HepG2 (cell line): Measurements from ENCODE around the gene ADIPOR2. TPM values are rescaled to one million over a fixed set of nuclear protein-coding genes. Genes with fewer than 3 reads are reported as not detected.

Experiments
- ATAC-seq: fragments of 200-7000 bp; cut with Tn5 transposase; 3 replicates; pipeline ENCODE4 v1.9.1; 2020; ENCODE audit warnings: mild to moderate bottlenecking, moderate library complexity
- BruUV-seq: library from RNA; stranded (reverse); fragments of 400-500 nt; replicated peaks from 2 replicates; lab custom pipeline; 2021; lab: Mats Ljungman, UMichigan
- CTCF ChIA-PET: fragments of 300-600 bp; formaldehyde crosslinking; extraction: SDS; loops from one replicate; lab custom pipeline; 2021; ENCODE audit warnings: low total read pairs, inconsistent platforms, low intra/inter-chr PET ratio; lab: Yijun Ruan, JAX
- POLR2A ChIA-PET: fragments of 350-600 bp; sonication (Branson Sonifier 250); formaldehyde crosslinking; loops from one replicate; lab custom pipeline; 2020; ENCODE audit warnings: antibody characterized with exemption, inconsistent platforms; lab: Yijun Ruan, JAX
- DNase-seq: peaks from one replicate; pipeline ENCODE4 v3.0.0-alpha.2; 2015; ENCODE audit warnings: low spot score
- FAIRE-seq: peaks from 3 replicates; lab custom pipeline; 2011; peaks lifted over from hg19 to GRCh38; lab: Jason Lieb, UNC
- H2AFZ ChIP-seq: one replicate; pipeline ENCODE4 v1.6.1; 2011; ENCODE audit warnings: low read length, inconsistent platforms
- H3K27ac ChIP-seq: fragments of 300-600 bp; 3 replicates; pipeline ENCODE4 v1.8.0; 2011; ENCODE audit warnings: mixed run types, mild to moderate bottlenecking, mixed read lengths, low read length, inconsistent platforms; ENCODE audit not compliant: insufficient read depth; ENCODE audit errors: extremely low read length
- H3K27me3 ChIP-seq, 2 experiments: fragments of 200-600 bp in 1 of 2; 2 replicates in 1 of 2; 3 replicates in 1 of 2; pipeline versions ENCODE4 v1.6.0 to v1.8.0; 2011; ENCODE audit warnings: low read length in 2 of 2, mild to moderate bottlenecking in 2 of 2, moderate library complexity in 2 of 2, inconsistent platforms in 1 of 2; ENCODE audit not compliant: insufficient read depth in 2 of 2, control insufficient read depth in 1 of 2
- H3K36me3 ChIP-seq, 2 experiments: fragments of 200-600 bp in 1 of 2; replicated peaks in 1 of 2; 2 replicates in 1 of 2; 3 replicates in 1 of 2; pipeline versions ENCODE4 v1.5.1 to v1.8.0; 2011; ENCODE audit warnings: low read length in 2 of 2, inconsistent platforms in 1 of 2; ENCODE audit not compliant: insufficient read depth in 2 of 2, control insufficient read depth in 1 of 2
- H3K4me1 ChIP-seq: 2 replicates; pipeline ENCODE4 v1.5.1; 2012; ENCODE audit warnings: low read length, inconsistent platforms; ENCODE audit not compliant: insufficient read depth
- H3K4me2 ChIP-seq: 2 replicates; pipeline ENCODE4 v1.6.0; 2011; ENCODE audit warnings: low read depth, low read length, inconsistent platforms
- H3K4me3 ChIP-seq, 3 experiments: fragments of 200-600 bp in 1 of 3; sonication (generic), shearing (Covaris generic) in 1 of 3; replicated peaks in 1 of 3; 2 replicates each; pipeline ENCODE4 v1.5.1; 2011 to 2016; ENCODE audit warnings: low read length in 3 of 3, inconsistent platforms in 2 of 3, low read depth in 2 of 3, mild to moderate bottlenecking in 2 of 3, control low read depth in 1 of 3, mixed read lengths in 1 of 3; ENCODE audit not compliant: insufficient read depth in 1 of 3
- H3K79me2 ChIP-seq: one replicate; pipeline ENCODE4 v1.6.1; 2011; ENCODE audit warnings: low read length, inconsistent platforms; ENCODE audit not compliant: insufficient read depth
- H3K9ac ChIP-seq: 2 replicates; pipeline ENCODE4 v1.6.0; 2011; ENCODE audit warnings: mild to moderate bottlenecking, low read depth, low read length, inconsistent platforms; ENCODE audit not compliant: insufficient read depth
- H3K9me3 ChIP-seq: 2 replicates; pipeline ENCODE4 v1.5.1; 2012; ENCODE audit warnings: mild to moderate bottlenecking, low read length
- H4K20me1 ChIP-seq: 2 replicates; pipeline ENCODE4 v1.6.0; 2011; ENCODE audit warnings: inconsistent platforms, mild to moderate bottlenecking, low read length, moderate library complexity; ENCODE audit not compliant: insufficient read depth
- ASH2L ChIP-seq: fragments of 300-600, 200-600 bp; sonication (generic); IDR thresholded peaks from 2 replicates; pipeline ENCODE4 v1.7.0; 2017; ENCODE audit warnings: low read depth, mild to moderate bottlenecking, moderate library complexity, mixed read lengths, low read length; ENCODE audit not compliant: insufficient read length
- DZIP1 ChIP-seq: sonication (generic); formaldehyde crosslinking; IDR thresholded peaks from 2 replicates; pipeline ENCODE4 v1.5.0; 2020; ENCODE audit warnings: mild to moderate bottlenecking, missing genetic modification reagents
- E2F2 ChIP-seq: sonication (generic); formaldehyde crosslinking; IDR thresholded peaks from 2 replicates; pipeline ENCODE4 v1.4.0; 2020; ENCODE audit warnings: missing genetic modification reagents, borderline replicate concordance
- MBD4 ChIP-seq: IDR thresholded peaks from 2 replicates; pipeline ENCODE4 v1.6.1; 2012; ENCODE audit warnings: low read length, inconsistent platforms, borderline replicate concordance
- SMYD3 ChIP-seq: sonication (generic); formaldehyde crosslinking; IDR thresholded peaks from 2 replicates; pipeline ENCODE4 v1.8.1; 2023; ENCODE audit warnings: mild to moderate bottlenecking, missing genetic modification reagents
- SRSF1 ChIP-seq: fragments of 200-400 bp; formaldehyde crosslinking; optimal IDR thresholded peaks from 2 replicates; pipeline ENCODE3; 2017; ENCODE audit warnings: mild to moderate bottlenecking, low read depth, low read length, moderate library complexity
- THRA ChIP-seq: sonication (generic); formaldehyde crosslinking; IDR thresholded peaks from 2 replicates; pipeline ENCODE4 v1.4.0; 2020; ENCODE audit warnings: missing genetic modification reagents, borderline replicate concordance
- ZKSCAN1 ChIP-seq: fragments of 150-350 bp; IDR thresholded peaks from 2 replicates; pipeline ENCODE4 v1.6.1; 2014; ENCODE audit warnings: low read length
- ZNF20 ChIP-seq: sonication (generic); formaldehyde crosslinking; IDR thresholded peaks from 2 replicates; pipeline ENCODE4 v1.4.0; 2020; ENCODE audit warnings: mild to moderate bottlenecking, moderate library complexity, missing genetic modification reagents
- ZNF605 ChIP-seq: sonication (generic); formaldehyde crosslinking; IDR thresholded peaks from 2 replicates; pipeline ENCODE4 v1.8.0; 2022; ENCODE audit warnings: mild to moderate bottlenecking, missing genetic modification reagents
- ZNF720 ChIP-seq: sonication (generic); formaldehyde crosslinking; IDR thresholded peaks from 2 replicates; pipeline ENCODE4 v1.4.0; 2020; ENCODE audit warnings: missing genetic modification reagents
- ZSCAN5A ChIP-seq: sonication (generic); formaldehyde crosslinking; IDR thresholded peaks from 2 replicates; pipeline ENCODE4 v1.8.0; 2022; ENCODE audit warnings: mild to moderate bottlenecking, missing genetic modification reagents, borderline replicate concordance
- WGBS: methylation state at CpG from one replicate; pipeline ENCODE4 v1.1.6; 2017; ENCODE audit warnings: low lambda C conversion rate; 5-methylcytosine and 5-hydroxymethylcytosine counted together
- in situ Hi-C: cut with HindIII; loops from 2 replicates; pipeline ENCODE4 v1.10.0; 2017; ENCODE audit warnings: low pct_unique_long_range_greater_than_20kb; ENCODE audit not compliant: extremely low pct_ligation_motif_present
- intact Hi-C: fragments of 100-400 bp; cut with micrococcal nuclease; formaldehyde crosslinking; loops from one replicate; pipeline ENCODE4 v1.10.0; 2022; ENCODE audit not compliant: unreplicated experiment
- polyA plus RNA-seq, 8 experiments: library from polyadenylated mRNA; depleted of rRNA in 3 of 8; stranded (reverse) in 7 of 8; unstranded in 1 of 8; fragments of >200 nt; fragmentation: Illumina TruSeq in 4 of 8; extraction: Trizol in 4 of 8; gene quantifications; 2 replicates each; pipeline versions ENCODE4 v1.2.1 to v1.2.3, GENCODE V29; 2011 to 2016; ENCODE audit warnings: low read depth in 4 of 8, missing spikeins in 1 of 8, mixed read lengths in 1 of 8; ENCODE audit not compliant: insufficient read depth in 1 of 8
- total RNA-seq, 5 experiments: library from RNA; depleted of rRNA; stranded (reverse); fragments of >200 nt; fragmentation: Illumina TruSeq; extraction: Trizol; gene quantifications; 2 replicates each; pipeline ENCODE4 v1.2.3, GENCODE V29; 2016; ENCODE audit warnings: low read depth in 1 of 5

Gene ADIPOR2
- total and polyA plus RNA-seq, 2 of the 13 experiments (the other 11 are each of a cell fraction or from before 2014, with no cell fraction given): 35.2 to 52.2 TPM

- ChIA-PET CTCF (no interaction called here), POLR2A (no interaction called here)
Observed at GRCh38 chr12:1828856-1829255, 138.0 kb downstream of the ADIPOR2 start.

More at GRCh38 chr12:1828856-1829255, 138.0 kb downstream of the ADIPOR2 start:
- H3K36me3 ChIP-seq: no peaks in the 10 kb centered on the region
- no peak for FAIRE-seq
- no peak overlapping the region for H3K9ac ChIP-seq
- BruUV-seq: no TSS peak
- no peak overlapping the region for H3K4me2 ChIP-seq
- H3K27ac ChIP-seq: no peak overlapping the region
- H3K27me3 ChIP-seq: peaks cover 6 to 39% of the 10 kb centered on the region in 2 experiments; a peak in 4 of 5 replicates
- 48% methylated on average over 10 of the region's 16 CpGs for WGBS
- intact Hi-C loops: no loop called here
- no peak for TF ChIP-seq E2F2
- no peak for TF ChIP-seq ZNF720 (CRISPR knock-in tag)
- no peak for TF ChIP-seq DZIP1
- no peak for TF ChIP-seq ZKSCAN1
- TF ChIP-seq ZNF20 (CRISPR knock-in tag): no peak
- no peak for TF ChIP-seq SMYD3 (CRISPR knock-in tag)
- no peak for TF ChIP-seq ZSCAN5A (CRISPR knock-in tag)
- no peak for TF ChIP-seq MBD4
- TF ChIP-seq THRA (CRISPR knock-in tag): no peak
- no peak for TF ChIP-seq ASH2L
- TF ChIP-seq SRSF1: no peak
- no peak for TF ChIP-seq ZNF605
- TF ChIP-seq, all 625 proteins: peak for 0
- in situ Hi-C loops: no loop called here
- Histone ChIP-seq H3K4me1 (peaks cover 37% of the 10 kb centered on the region), H4K20me1 (no peaks in the 10 kb centered on the region), H3K79me2 (no peaks in the 10 kb centered on the region), H3K4me3 (no peak overlapping the region), H2AFZ (no peak overlapping the region), H3K9me3 (no peaks in the 10 kb centered on the region)
- DNase-seq (no peak), ATAC-seq (no peak)
